ENCODE data around the gene ZNF610.

Gene ZNF610

DNA sequence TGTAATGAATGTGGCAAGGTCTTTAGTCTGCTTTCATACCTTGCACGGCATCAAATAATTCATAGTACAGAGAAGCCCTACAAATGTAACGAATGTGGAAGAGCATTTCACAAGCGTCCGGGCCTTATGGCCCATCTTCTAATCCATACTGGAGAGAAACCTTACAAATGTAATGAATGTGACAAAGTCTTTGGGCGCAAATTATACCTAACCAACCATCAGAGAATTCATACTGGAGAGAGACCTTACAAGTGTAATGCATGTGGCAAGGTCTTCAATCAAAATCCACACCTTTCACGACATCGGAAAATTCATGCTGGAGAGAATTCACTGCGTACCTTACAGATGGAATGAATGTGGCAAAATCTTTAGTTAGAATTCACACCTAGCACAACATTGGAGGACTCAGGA lies 30.4 kb downstream of the ZNF610 start:
- POLR2A ChIA-PET: no interaction called here
- CTCF ChIA-PET: interaction anchor here (0.6 kb wide), 1 partner anchor 19 kb away, joined by 3 read pairs; no protein-coding TSS in a partner anchor
- peaks cover 0 to under 1% of the 10 kb centered on the region in 2 experiments; a peak in 1 of 3 replicates for H3K36me3 ChIP-seq (ENCODE audit: control insufficient read depth in 2 of 2, insufficient read depth in 1 of 2, low read length in 2 of 2)
- no peak overlapping the region for H3K4me3 ChIP-seq (ENCODE audit: low read depth, low read length)
- peaks cover 2% of the 10 kb centered on the region for H3K9me3 ChIP-seq (ENCODE audit: control insufficient read depth, insufficient read depth, low read depth, low read length)
- no peak overlapping the region for H3K27ac ChIP-seq (ENCODE audit: extremely low read depth, low read depth, low read length)
- H3K4me1 ChIP-seq (ENCODE audit: control insufficient read depth, insufficient read depth, low read length): no peaks in the 10 kb centered on the region
- TF ChIP-seq ZBTB26 (tag by site-specific recombination; optimal IDR thresholded peaks at IDR 0.05) (no peak), ZNF274 (IDR thresholded peaks at IDR 0.05; ENCODE audit: low read length) (peak; percentile 43; the same call in 1 of the 2 replicates), ZNF274 (tag by site-specific recombination; IDR thresholded peaks at IDR 0.05; ENCODE audit: borderline replicate concordance) (peak; percentile 9; the same call in 1 of the 2 replicates), ZNF600 (tag by site-specific recombination; IDR thresholded peaks at IDR 0.05) (no peak), ZNF623 (tag by site-specific recombination; IDR thresholded peaks at IDR 0.05) (no peak), MZF1 (tag by site-specific recombination; IDR thresholded peaks at IDR 0.05; ENCODE audit: borderline replicate concordance) (no peak), MYNN (tag by site-specific recombination; IDR thresholded peaks at IDR 0.05; ENCODE audit: borderline replicate concordance) (no peak), ZNF341 (tag by site-specific recombination; IDR thresholded peaks at IDR 0.05; ENCODE audit: low read depth) (no peak), ZNF140 (tag by site-specific recombination; IDR thresholded peaks at IDR 0.05) (no peak), ZNF707 (tag by site-specific recombination; IDR thresholded peaks at IDR 0.05) (no peak), TRIM28 (IDR thresholded peaks at IDR 0.05; ENCODE audit: borderline replicate concordance, low read length) (peak; percentile 37; the same call in 1 of the 2 replicates), ZNF555 (tag by site-specific recombination; conservative IDR thresholded peaks at IDR 0.05) (no peak), ZNF169 (tag by site-specific recombination; IDR thresholded peaks at IDR 0.05) (no peak), SETDB1 (IDR thresholded peaks at IDR 0.05; ENCODE audit: insufficient read length, low read length) (peak; percentile 88)

- peaks cover 4 to 20% of the 10 kb centered on the region in 2 experiments; a peak in 2 of 3 replicates for H3K36me3 ChIP-seq (ENCODE audit: control insufficient read depth in 2 of 2, insufficient read depth in 1 of 2, low read length in 2 of 2)
- H3K27ac ChIP-seq (ENCODE audit: extremely low read depth, low read depth, low read length): peak within 1 kb of the TSS; percentile 56
- CTCF ChIA-PET: interaction anchor here (0.7 kb wide), 1 partner anchor 221 kb away, joined by 3 read pairs; no protein-coding TSS in a partner anchor
- H3K4me1 ChIP-seq (ENCODE audit: control insufficient read depth, insufficient read depth, low read length): no peaks in the 10 kb centered on the region
- H3K9me3 ChIP-seq (ENCODE audit: control insufficient read depth, insufficient read depth, low read depth, low read length): no peaks in the 10 kb centered on the region; the same call in 1 of the 2 replicates
- POLR2A ChIA-PET: interaction anchor here (0.9 to 1.0 kb wide), 2 partner anchors 73 to 84 kb away, joined by 3 to 4 read pairs; partner anchors contain the start of genes ZNF480 and ZNF578
- peak within 1 kb of the TSS; percentile 70 for H3K4me3 ChIP-seq (ENCODE audit: low read depth, low read length)
- TF ChIP-seq HOXD13 (CRISPR knock-in tag; IDR thresholded peaks at IDR 0.05; ENCODE audit: borderline replicate concordance): no peak
- no peak for TF ChIP-seq ZIC2 (tag by site-specific recombination; IDR thresholded peaks at IDR 0.05)
- no peak for TF ChIP-seq ZNF677 (tag by site-specific recombination; IDR thresholded peaks at IDR 0.05)
- no peak for TF ChIP-seq ZNF19 (tag by site-specific recombination; IDR thresholded peaks at IDR 0.05; ENCODE audit: low read depth)
- no peak for TF ChIP-seq ZNF280D (tag by site-specific recombination; IDR thresholded peaks at IDR 0.05)
- TF ChIP-seq ZNF600 (tag by site-specific recombination; IDR thresholded peaks at IDR 0.05): no peak
- TF ChIP-seq ZNF629 (tag by site-specific recombination; IDR thresholded peaks at IDR 0.05): 0 out of 2 replicates have a peak, but pooled peaks have one; percentile 37
- no peak for TF ChIP-seq ZNF214 (tag by site-specific recombination; IDR thresholded peaks at IDR 0.05; ENCODE audit: borderline replicate concordance)
- no peak for TF ChIP-seq ZNF248 (tag by site-specific recombination; IDR thresholded peaks at IDR 0.05)
- TF ChIP-seq, protein P1, sequence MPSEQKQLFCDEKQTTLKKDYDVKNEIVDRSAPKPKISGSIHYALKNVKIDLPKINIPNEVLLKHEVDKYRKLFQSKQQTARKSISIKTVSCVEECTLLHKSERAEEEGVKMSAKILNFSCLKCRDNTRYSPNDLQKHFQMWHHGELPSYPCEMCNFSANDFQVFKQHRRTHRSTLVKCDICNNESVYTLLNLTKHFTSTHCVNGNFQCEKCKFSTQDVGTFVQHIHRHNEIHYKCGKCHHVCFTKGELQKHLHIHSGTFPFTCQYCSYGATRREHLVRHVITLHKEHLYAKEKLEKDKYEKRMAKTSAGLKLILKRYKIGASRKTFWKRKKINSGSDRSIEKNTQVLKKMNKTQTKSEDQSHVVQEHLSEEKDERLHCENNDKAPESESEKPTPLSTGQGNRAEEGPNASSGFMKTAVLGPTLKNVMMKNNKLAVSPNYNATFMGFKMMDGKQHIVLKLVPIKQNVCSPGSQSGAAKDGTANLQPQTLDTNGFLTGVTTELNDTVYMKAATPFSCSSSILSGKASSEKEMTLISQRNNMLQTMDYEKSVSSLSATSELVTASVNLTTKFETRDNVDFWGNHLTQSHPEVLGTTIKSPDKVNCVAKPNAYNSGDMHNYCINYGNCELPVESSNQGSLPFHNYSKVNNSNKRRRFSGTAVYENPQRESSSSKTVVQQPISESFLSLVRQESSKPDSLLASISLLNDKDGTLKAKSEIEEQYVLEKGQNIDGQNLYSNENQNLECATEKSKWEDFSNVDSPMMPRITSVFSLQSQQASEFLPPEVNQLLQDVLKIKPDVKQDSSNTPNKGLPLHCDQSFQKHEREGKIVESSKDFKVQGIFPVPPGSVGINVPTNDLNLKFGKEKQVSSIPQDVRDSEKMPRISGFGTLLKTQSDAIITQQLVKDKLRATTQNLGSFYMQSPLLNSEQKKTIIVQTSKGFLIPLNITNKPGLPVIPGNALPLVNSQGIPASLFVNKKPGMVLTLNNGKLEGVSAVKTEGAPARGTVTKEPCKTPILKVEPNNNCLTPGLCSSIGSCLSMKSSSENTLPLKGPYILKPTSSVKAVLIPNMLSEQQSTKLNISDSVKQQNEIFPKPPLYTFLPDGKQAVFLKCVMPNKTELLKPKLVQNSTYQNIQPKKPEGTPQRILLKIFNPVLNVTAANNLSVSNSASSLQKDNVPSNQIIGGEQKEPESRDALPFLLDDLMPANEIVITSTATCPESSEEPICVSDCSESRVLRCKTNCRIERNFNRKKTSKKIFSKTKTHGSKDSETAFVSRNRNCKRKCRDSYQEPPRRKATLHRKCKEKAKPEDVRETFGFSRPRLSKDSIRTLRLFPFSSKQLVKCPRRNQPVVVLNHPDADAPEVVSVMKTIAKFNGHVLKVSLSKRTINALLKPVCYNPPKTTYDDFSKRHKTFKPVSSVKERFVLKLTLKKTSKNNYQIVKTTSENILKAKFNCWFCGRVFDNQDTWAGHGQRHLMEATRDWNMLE (tag by site-specific recombination; conservative IDR thresholded peaks at IDR 0.05; ENCODE audit: low read depth): peak; percentile 97
- TF ChIP-seq ZFHX2 (tag by site-specific recombination; conservative IDR thresholded peaks at IDR 0.05): no peak
Measured at GRCh38 chr19:52369559-52370340, 33.7 kb downstream of the ZNF610 start, which contains the start of gene ZNF880. Gene ZNF880 (plus strand): TSS chr19:52369923. CDS start chr19:52369966, 43 bp downstream.
